HG02798 (cell line): ENCODE data around the gene LCE2D.
"Not testable (repeated sequence)": the region's sequence is repeated elsewhere in the genome, so short reads cannot be mapped to it uniquely, and the experiment has no call there.

Experiments
- ATAC-seq: cut with Tn5 transposase; IDR thresholded peaks from one replicate; pipeline ENCODE4 v1.9.1; 2021; ENCODE audit warnings: mild to moderate bottlenecking; ENCODE audit not compliant: unreplicated experiment, poor library complexity

The LCE2D gene

GRCh38 chr1:152663098-152663497, at the start of gene LCE2D:
LCE2D (plus strand) TSS chr1:152663380; CDS start chr1:152664106, 726 bp downstream.
- ATAC-seq: no peak

- ATAC-seq: no peak
Observed at GRCh38 chr1:152613511-152613910, 49.7 kb upstream of the LCE2D start, which contains the start of gene LCE3B. LCE3B (plus strand) TSS chr1:152613811; CDS start chr1:152613811, 0 bp downstream.

GRCh38 chr1:152621993-152622392, 41.2 kb upstream of the LCE2D start:
- no peak for ATAC-seq

GRCh38 chr1:152622803-152623202, 40.4 kb upstream of the LCE2D start, which contains the start of gene LCE3A:
LCE3A (minus strand) TSS chr1:152623103; CDS start chr1:152623103, 0 bp downstream.
- no peak for ATAC-seq

- no peak for ATAC-seq
Observed at GRCh38 chr1:152623203-152623844, 39.9 kb upstream of the LCE2D start.

- ATAC-seq: no peak
Observed at GRCh38 chr1:152626744-152627143, 36.4 kb upstream of the LCE2D start.

- no peak for ATAC-seq
Observed at GRCh38 chr1:152630596-152630995, 32.6 kb upstream of the LCE2D start.

GRCh38 chr1:152640351-152640750, 22.8 kb upstream of the LCE2D start:
- ATAC-seq: no peak

- ATAC-seq: no peak
Observed at GRCh38 chr1:152643945-152644344, 19.2 kb upstream of the LCE2D start.

GRCh38 chr1:152645146-152645545, 18.0 kb upstream of the LCE2D start:
- no peak for ATAC-seq

- ATAC-seq: no peak
Observed at GRCh38 chr1:152646656-152647055, 16.5 kb upstream of the LCE2D start.

GRCh38 chr1:152654110-152654509, 9.1 kb upstream of the LCE2D start:
- ATAC-seq: peak; percentile 66

- no peak for ATAC-seq
Observed at GRCh38 chr1:152656459-152656858, 6.7 kb upstream of the LCE2D start.

GRCh38 chr1:152657677-152658076, 5.5 kb upstream of the LCE2D start:
- ATAC-seq: no peak

- ATAC-seq: no peak
Observed at GRCh38 chr1:152658649-152659048, 4.5 kb upstream of the LCE2D start.

- ATAC-seq: not testable (repeated sequence)
Observed at GRCh38 chr1:152666171-152666570, 3.0 kb downstream of the LCE2D start.

GRCh38 chr1:152667648-152668047, 4.5 kb downstream of the LCE2D start:
- no peak for ATAC-seq

- no peak for ATAC-seq
Observed at GRCh38 chr1:152673016-152673415, 9.8 kb downstream of the LCE2D start.

- ATAC-seq: not testable (repeated sequence)
Observed at GRCh38 chr1:152674983-152675382, 11.8 kb downstream of the LCE2D start, which contains the start of gene LCE2C. LCE2C (plus strand) TSS chr1:152675279; CDS start chr1:152676016, 737 bp downstream.

GRCh38 chr1:152679459-152679858, 16.3 kb downstream of the LCE2D start:
- ATAC-seq: no peak

GRCh38 chr1:152681616-152682015, 18.4 kb downstream of the LCE2D start:
- no peak for ATAC-seq

- ATAC-seq: no peak
Observed at GRCh38 chr1:152683846-152684245, 20.7 kb downstream of the LCE2D start.
